Measurements from ENCODE around the gene TPSG1. TPM values are rescaled to one million over a fixed set of nuclear protein-coding genes. Genes with fewer than 3 reads are reported as not detected.

TPSG1 gene
- total and polyA plus RNA-seq, 10 of the 15 experiments (the other 5 are each of a cell fraction or from before 2014, with no cell fraction given), result not detected

DNA sequence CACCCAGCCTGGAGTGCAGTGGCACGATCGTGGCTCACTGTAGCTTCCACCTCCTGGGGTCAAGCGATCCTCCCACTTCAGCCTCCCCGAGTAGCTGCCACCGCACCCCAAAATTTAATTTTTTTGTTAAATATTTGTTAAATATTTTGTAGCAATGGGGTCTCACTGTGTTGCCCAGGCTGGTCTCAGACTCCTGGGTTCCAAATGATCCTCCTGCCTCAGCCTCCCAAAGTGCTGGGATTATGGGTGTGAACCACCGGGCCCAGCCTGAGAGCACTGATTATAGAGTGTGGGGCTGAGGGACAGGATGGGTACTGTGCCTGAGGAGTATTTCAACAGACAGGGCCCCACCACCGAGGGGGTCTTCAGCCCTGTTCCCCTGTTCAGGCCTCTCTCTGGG lies 35.6 kb downstream of the TPSG1 start:
- no peak for DNase-seq (ENCODE audit: low read depth, low spot score)
- Histone ChIP-seq H3K79me2 (ENCODE audit: control insufficient read depth, insufficient read depth, low read length) (no peaks in the 10 kb centered on the region), H2AFZ (ENCODE audit: control insufficient read depth, low read depth, low read length) (no peak overlapping the region), H3K27me3 (replicated peaks in 1 of 2; ENCODE audit: control insufficient read depth in 2 of 2, insufficient read depth in 2 of 2, low read length in 1 of 2) (no peaks in the 10 kb centered on the region), H3K4me1 (ENCODE audit: control insufficient read depth, insufficient read depth, low read length) (no peaks in the 10 kb centered on the region), H3K4me2 (ENCODE audit: control insufficient read depth, insufficient read depth) (no peak overlapping the region), H3K36me3 (ENCODE audit: control insufficient read depth in 2 of 2, insufficient read depth in 2 of 2, low read length in 1 of 2) (no peaks in the 10 kb centered on the region), H3K4me3 (no peak overlapping the region), H3K27ac (ENCODE audit: control insufficient read depth, insufficient read depth) (no peak overlapping the region), H4K20me1 (ENCODE audit: control insufficient read depth, insufficient read depth) (no peaks in the 10 kb centered on the region), H3K9ac (ENCODE audit: control insufficient read depth, insufficient read depth, low read length) (no peak overlapping the region), H3K9me3 (replicated peaks; ENCODE audit: control insufficient read depth, insufficient read depth, low read length) (no peaks in the 10 kb centered on the region; the same call in 2 of the 3 replicates)
- no peak for FAIRE-seq
- ChIA-PET CTCF (no interaction called here), POLR2A (no interaction called here), SMC1A (ENCODE audit: uncharacterized antibody, unreplicated experiment) (no interaction called here), RAD21 (ENCODE audit: unreplicated experiment) (no interaction called here)
- in situ Hi-C loops (cut with MboI), result no loop called here
- ATAC-seq, result no peak
- intact Hi-C loops (cut with micrococcal nuclease; ENCODE audit: unreplicated experiment), result no loop called here
- TF ChIP-seq, protein P1, sequence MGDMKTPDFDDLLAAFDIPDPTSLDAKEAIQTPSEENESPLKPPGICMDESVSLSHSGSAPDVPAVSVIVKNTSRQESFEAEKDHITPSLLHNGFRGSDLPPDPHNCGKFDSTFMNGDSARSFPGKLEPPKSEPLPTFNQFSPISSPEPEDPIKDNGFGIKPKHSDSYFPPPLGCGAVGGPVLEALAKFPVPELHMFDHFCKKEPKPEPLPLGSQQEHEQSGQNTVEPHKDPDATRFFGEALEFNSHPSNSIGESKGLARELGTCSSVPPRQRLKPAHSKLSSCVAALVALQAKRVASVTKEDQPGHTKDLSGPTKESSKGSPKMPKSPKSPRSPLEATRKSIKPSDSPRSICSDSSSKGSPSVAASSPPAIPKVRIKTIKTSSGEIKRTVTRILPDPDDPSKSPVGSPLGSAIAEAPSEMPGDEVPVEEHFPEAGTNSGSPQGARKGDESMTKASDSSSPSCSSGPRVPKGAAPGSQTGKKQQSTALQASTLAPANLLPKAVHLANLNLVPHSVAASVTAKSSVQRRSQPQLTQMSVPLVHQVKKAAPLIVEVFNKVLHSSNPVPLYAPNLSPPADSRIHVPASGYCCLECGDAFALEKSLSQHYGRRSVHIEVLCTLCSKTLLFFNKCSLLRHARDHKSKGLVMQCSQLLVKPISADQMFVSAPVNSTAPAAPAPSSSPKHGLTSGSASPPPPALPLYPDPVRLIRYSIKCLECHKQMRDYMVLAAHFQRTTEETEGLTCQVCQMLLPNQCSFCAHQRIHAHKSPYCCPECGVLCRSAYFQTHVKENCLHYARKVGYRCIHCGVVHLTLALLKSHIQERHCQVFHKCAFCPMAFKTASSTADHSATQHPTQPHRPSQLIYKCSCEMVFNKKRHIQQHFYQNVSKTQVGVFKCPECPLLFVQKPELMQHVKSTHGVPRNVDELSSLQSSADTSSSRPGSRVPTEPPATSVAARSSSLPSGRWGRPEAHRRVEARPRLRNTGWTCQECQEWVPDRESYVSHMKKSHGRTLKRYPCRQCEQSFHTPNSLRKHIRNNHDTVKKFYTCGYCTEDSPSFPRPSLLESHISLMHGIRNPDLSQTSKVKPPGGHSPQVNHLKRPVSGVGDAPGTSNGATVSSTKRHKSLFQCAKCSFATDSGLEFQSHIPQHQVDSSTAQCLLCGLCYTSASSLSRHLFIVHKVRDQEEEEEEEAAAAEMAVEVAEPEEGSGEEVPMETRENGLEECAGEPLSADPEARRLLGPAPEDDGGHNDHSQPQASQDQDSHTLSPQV (IDR thresholded peaks at IDR 0.05), result no peak
- BruUV-seq (replicated peaks), result no TSS peak
- 9% methylated on average over 7 of the region's 7 CpGs for WGBS (ENCODE audit: insufficient coverage, insufficient replicate concordance, low lambda C conversion rate, missing lambda C conversion rate)

DNA sequence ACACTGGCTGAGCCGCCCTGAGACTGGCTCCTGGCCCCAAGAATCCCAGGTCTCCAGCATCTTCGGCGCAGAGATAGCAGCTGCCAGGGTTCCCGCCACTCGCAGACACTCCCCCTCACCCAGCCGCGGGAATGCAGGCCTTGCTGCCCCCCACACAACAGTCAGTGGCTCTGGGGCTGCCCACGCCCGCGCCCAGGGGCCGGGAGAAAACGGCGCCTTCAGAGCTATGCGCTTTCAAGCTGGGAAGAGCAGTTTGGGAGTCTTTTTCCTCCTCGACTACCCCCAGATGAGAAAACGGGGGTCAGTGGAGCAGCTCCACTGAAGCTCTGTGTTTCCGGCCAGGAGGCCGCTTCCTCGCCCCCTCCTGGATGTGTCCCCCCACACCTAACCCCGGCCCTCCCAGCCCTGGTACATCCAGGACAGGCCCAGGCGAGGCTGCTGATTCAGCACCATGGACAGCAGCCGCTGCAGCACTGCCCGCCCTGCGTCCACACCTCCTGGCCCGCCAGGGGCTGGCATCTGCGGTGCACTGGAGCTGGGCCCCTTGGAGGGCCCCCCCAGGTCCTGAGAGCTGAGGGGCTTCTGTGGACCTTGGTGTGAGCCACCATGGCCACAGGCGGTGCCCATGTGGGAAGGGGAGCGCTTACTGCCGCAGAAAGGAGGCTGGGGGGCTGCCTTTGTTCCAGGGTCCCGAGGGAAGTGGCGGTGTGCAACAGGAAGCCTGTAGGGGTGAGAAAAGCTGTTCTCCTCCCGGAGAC lies 36.5 kb downstream of the TPSG1 start:
- DNase-seq (ENCODE audit: low read depth, low spot score) (no peak), ATAC-seq (peak; percentile 59), FAIRE-seq (no peak)
- no peaks in the 10 kb centered on the region for H3K4me1 ChIP-seq (ENCODE audit: control insufficient read depth, insufficient read depth, low read length)
- no peak overlapping the region for H3K27ac ChIP-seq (ENCODE audit: control insufficient read depth, insufficient read depth)
- ChIA-PET SMC1A (ENCODE audit: uncharacterized antibody, unreplicated experiment) (no interaction called here), POLR2A (no interaction called here), CTCF (no interaction called here), RAD21 (ENCODE audit: unreplicated experiment) (no interaction called here)
- H3K4me3 ChIP-seq, result no peak overlapping the region
- H3K9ac ChIP-seq (ENCODE audit: control insufficient read depth, insufficient read depth, low read length), result no peak overlapping the region
- no peak overlapping the region for H2AFZ ChIP-seq (ENCODE audit: control insufficient read depth, low read depth, low read length)
- TF ChIP-seq, protein P2, sequence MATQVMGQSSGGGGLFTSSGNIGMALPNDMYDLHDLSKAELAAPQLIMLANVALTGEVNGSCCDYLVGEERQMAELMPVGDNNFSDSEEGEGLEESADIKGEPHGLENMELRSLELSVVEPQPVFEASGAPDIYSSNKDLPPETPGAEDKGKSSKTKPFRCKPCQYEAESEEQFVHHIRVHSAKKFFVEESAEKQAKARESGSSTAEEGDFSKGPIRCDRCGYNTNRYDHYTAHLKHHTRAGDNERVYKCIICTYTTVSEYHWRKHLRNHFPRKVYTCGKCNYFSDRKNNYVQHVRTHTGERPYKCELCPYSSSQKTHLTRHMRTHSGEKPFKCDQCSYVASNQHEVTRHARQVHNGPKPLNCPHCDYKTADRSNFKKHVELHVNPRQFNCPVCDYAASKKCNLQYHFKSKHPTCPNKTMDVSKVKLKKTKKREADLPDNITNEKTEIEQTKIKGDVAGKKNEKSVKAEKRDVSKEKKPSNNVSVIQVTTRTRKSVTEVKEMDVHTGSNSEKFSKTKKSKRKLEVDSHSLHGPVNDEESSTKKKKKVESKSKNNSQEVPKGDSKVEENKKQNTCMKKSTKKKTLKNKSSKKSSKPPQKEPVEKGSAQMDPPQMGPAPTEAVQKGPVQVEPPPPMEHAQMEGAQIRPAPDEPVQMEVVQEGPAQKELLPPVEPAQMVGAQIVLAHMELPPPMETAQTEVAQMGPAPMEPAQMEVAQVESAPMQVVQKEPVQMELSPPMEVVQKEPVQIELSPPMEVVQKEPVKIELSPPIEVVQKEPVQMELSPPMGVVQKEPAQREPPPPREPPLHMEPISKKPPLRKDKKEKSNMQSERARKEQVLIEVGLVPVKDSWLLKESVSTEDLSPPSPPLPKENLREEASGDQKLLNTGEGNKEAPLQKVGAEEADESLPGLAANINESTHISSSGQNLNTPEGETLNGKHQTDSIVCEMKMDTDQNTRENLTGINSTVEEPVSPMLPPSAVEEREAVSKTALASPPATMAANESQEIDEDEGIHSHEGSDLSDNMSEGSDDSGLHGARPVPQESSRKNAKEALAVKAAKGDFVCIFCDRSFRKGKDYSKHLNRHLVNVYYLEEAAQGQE (IDR thresholded peaks at IDR 0.05; ENCODE audit: low read depth, low read length), result peak; percentile 94
- TF ChIP-seq ZNF207 (IDR thresholded peaks at IDR 0.05; ENCODE audit: borderline replicate concordance), result no peak
- intact Hi-C loops (cut with micrococcal nuclease; ENCODE audit: unreplicated experiment) (no loop called here), in situ Hi-C loops (cut with MboI) (no loop called here)
- no peak overlapping the region for H3K4me2 ChIP-seq (ENCODE audit: control insufficient read depth, insufficient read depth)
- H3K27me3 ChIP-seq (replicated peaks in 1 of 2; ENCODE audit: control insufficient read depth in 2 of 2, insufficient read depth in 2 of 2, low read length in 1 of 2), result no peaks in the 10 kb centered on the region
- no peaks in the 10 kb centered on the region for H3K36me3 ChIP-seq (ENCODE audit: control insufficient read depth in 2 of 2, insufficient read depth in 2 of 2, low read length in 1 of 2)
- no peaks in the 10 kb centered on the region for H3K79me2 ChIP-seq (ENCODE audit: control insufficient read depth, insufficient read depth, low read length)
- 34% methylated on average over 29 of the region's 32 CpGs for WGBS (ENCODE audit: insufficient coverage, insufficient replicate concordance, low lambda C conversion rate, missing lambda C conversion rate)
- H3K9me3 ChIP-seq (replicated peaks; ENCODE audit: control insufficient read depth, insufficient read depth, low read length), result no peaks in the 10 kb centered on the region; the same call in 2 of the 3 replicates
- no TSS peak for BruUV-seq (replicated peaks)
- no peaks in the 10 kb centered on the region for H4K20me1 ChIP-seq (ENCODE audit: control insufficient read depth, insufficient read depth)

All from GM12878 (cell line).